ENCODE results near the gene COX8A. TPM values are rescaled to one million over a fixed set of nuclear protein-coding genes. Genes with fewer than 3 reads are reported as not detected.

The COX8A gene
- total RNA-seq, 1 donor from 2014 or later = 265 TPM

GRCh38 chr11:64011371-64011770 is 37.0 kb downstream of the COX8A start:
- H3K4me1 Mint-ChIP-seq (ENCODE audit: unreplicated experiment) = peaks cover 14% of the 10 kb centered on the region
- no peaks in the 10 kb centered on the region for H3K36me3 Mint-ChIP-seq (ENCODE audit: unreplicated experiment)
- no peak overlapping the region for H3K27ac Mint-ChIP-seq (ENCODE audit: unreplicated experiment)

GRCh38 chr11:64013141-64013896 is 38.9 kb downstream of the COX8A start:
- Mint-ChIP-seq H3K4me3 (ENCODE audit: unreplicated experiment) (no peak overlapping the region), H3K4me1 (ENCODE audit: unreplicated experiment) (no peaks in the 10 kb centered on the region), H3K27ac (ENCODE audit: unreplicated experiment) (no peak overlapping the region), H3K27me3 (ENCODE audit: unreplicated experiment) (no peaks in the 10 kb centered on the region), H3K36me3 (ENCODE audit: unreplicated experiment) (no peaks in the 10 kb centered on the region), H3K9me3 (ENCODE audit: unreplicated experiment) (no peaks in the 10 kb centered on the region)
- TF ChIP-seq CTCF (IDR thresholded peaks at IDR 0.05) = no peak
- DNase-seq (ENCODE audit: extremely low spot score, unreplicated experiment) = no peak

More at GRCh38 chr11:64011371-64011770, 37.0 kb downstream of the COX8A start:
- TF ChIP-seq CTCF (IDR thresholded peaks at IDR 0.05) = no peak
- Mint-ChIP-seq H3K4me3 (ENCODE audit: unreplicated experiment) (no peak overlapping the region), H3K9me3 (ENCODE audit: unreplicated experiment) (no peaks in the 10 kb centered on the region), H3K27me3 (ENCODE audit: unreplicated experiment) (no peaks in the 10 kb centered on the region)
- no peak for DNase-seq (ENCODE audit: extremely low spot score, unreplicated experiment)

GRCh38 chr11:64014356-64014755 is 39.9 kb downstream of the COX8A start:
- H3K36me3 Mint-ChIP-seq (ENCODE audit: unreplicated experiment) = no peaks in the 10 kb centered on the region
- H3K4me3 Mint-ChIP-seq (ENCODE audit: unreplicated experiment) = no peak overlapping the region
- no peak overlapping the region for H3K27ac Mint-ChIP-seq (ENCODE audit: unreplicated experiment)

GRCh38 chr11:64015510-64015909 is 41.1 kb downstream of the COX8A start:
- Mint-ChIP-seq H3K4me3 (ENCODE audit: unreplicated experiment) (no peak overlapping the region), H3K27ac (ENCODE audit: unreplicated experiment) (no peak overlapping the region)

More at GRCh38 chr11:64014356-64014755, 39.9 kb downstream of the COX8A start:
- H3K27me3 Mint-ChIP-seq (ENCODE audit: unreplicated experiment) = no peaks in the 10 kb centered on the region
- no peak for TF ChIP-seq CTCF (IDR thresholded peaks at IDR 0.05)
- H3K4me1 Mint-ChIP-seq (ENCODE audit: unreplicated experiment) = no peaks in the 10 kb centered on the region
- H3K9me3 Mint-ChIP-seq (ENCODE audit: unreplicated experiment) = no peaks in the 10 kb centered on the region
- DNase-seq (ENCODE audit: extremely low spot score, unreplicated experiment) = no peak

More at GRCh38 chr11:64015510-64015909, 41.1 kb downstream of the COX8A start:
- no peak for TF ChIP-seq CTCF (IDR thresholded peaks at IDR 0.05)
- H3K36me3 Mint-ChIP-seq (ENCODE audit: unreplicated experiment) = no peaks in the 10 kb centered on the region
- H3K9me3 Mint-ChIP-seq (ENCODE audit: unreplicated experiment) = no peaks in the 10 kb centered on the region
- DNase-seq (ENCODE audit: extremely low spot score, unreplicated experiment) = no peak
- H3K4me1 Mint-ChIP-seq (ENCODE audit: unreplicated experiment) = peaks cover 3% of the 10 kb centered on the region
- no peaks in the 10 kb centered on the region for H3K27me3 Mint-ChIP-seq (ENCODE audit: unreplicated experiment)
